ENCODE data around the gene CMTM3. TPM values are rescaled to one million over a fixed set of nuclear protein-coding genes. Genes with fewer than 3 reads are reported as not detected.

Gene CMTM3
- total RNA-seq, 1 donor from 2014 or later: 244 TPM

DNA sequence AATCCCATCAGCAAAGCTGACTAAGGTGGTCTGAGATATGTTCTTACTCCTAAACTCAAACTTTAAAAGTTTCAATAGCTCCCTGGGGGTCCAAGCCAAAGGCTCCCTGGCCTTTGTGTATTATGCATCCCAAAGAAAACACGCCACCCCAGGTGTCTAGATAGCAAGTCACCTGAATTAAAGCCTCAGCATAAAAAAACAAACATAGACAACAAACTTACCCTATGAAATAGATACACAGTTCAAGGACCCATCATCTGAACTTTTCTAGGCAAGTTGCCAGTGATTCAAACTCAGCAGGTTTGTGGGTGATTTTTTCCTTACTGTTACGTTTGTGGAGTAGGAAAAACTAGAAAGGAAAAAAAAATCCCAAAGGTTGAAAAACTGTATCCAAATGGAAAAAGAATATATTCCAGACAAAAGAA, 12.5 kb downstream of the CMTM3 start:
- TF ChIP-seq, protein P1, sequence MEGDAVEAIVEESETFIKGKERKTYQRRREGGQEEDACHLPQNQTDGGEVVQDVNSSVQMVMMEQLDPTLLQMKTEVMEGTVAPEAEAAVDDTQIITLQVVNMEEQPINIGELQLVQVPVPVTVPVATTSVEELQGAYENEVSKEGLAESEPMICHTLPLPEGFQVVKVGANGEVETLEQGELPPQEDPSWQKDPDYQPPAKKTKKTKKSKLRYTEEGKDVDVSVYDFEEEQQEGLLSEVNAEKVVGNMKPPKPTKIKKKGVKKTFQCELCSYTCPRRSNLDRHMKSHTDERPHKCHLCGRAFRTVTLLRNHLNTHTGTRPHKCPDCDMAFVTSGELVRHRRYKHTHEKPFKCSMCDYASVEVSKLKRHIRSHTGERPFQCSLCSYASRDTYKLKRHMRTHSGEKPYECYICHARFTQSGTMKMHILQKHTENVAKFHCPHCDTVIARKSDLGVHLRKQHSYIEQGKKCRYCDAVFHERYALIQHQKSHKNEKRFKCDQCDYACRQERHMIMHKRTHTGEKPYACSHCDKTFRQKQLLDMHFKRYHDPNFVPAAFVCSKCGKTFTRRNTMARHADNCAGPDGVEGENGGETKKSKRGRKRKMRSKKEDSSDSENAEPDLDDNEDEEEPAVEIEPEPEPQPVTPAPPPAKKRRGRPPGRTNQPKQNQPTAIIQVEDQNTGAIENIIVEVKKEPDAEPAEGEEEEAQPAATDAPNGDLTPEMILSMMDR (IDR thresholded peaks at IDR 0.05; ENCODE audit: insufficient read depth, low read length, poor library complexity, severe bottlenecking): no peak
- no peaks in the 10 kb centered on the region for H3K27me3 ChIP-seq (ENCODE audit: control insufficient read depth, insufficient read depth, low read length)
- no peaks in the 10 kb centered on the region for H3K36me3 ChIP-seq (ENCODE audit: control insufficient read depth, insufficient read depth, low read length)
- DNase-seq (ENCODE audit: low read depth): no peak
- no peak overlapping the region for H3K4me3 ChIP-seq (ENCODE audit: low read depth, low read length)

DNA sequence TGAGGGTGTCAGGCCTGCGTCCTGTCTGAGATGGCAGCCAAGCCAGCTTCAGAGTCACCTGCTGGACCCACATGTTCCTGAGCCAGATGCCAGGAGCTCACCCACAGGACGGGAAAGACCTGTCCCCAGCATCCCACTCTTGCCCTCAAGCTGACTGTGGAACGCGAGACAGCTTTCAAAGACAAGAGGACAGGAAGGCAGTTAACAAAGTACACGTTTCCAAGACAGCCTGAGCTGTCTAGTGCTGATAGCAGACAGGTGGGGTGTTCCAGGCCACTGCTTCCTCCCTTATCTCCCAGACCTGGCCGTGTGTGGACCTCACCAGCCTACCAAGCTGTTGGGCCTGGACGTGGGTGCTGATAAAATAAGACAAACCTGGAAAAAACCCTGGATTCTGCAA, 13.2 kb downstream of the CMTM3 start:
- no peaks in the 10 kb centered on the region for H3K27me3 ChIP-seq (ENCODE audit: control insufficient read depth, insufficient read depth, low read length)
- H3K4me3 ChIP-seq (ENCODE audit: low read depth, low read length): no peak overlapping the region
- TF ChIP-seq, protein P1 (IDR thresholded peaks at IDR 0.05; ENCODE audit: insufficient read depth, low read length, poor library complexity, severe bottlenecking): no peak
- no peak for DNase-seq (ENCODE audit: low read depth)
- H3K36me3 ChIP-seq (ENCODE audit: control insufficient read depth, insufficient read depth, low read length): no peaks in the 10 kb centered on the region

DNA sequence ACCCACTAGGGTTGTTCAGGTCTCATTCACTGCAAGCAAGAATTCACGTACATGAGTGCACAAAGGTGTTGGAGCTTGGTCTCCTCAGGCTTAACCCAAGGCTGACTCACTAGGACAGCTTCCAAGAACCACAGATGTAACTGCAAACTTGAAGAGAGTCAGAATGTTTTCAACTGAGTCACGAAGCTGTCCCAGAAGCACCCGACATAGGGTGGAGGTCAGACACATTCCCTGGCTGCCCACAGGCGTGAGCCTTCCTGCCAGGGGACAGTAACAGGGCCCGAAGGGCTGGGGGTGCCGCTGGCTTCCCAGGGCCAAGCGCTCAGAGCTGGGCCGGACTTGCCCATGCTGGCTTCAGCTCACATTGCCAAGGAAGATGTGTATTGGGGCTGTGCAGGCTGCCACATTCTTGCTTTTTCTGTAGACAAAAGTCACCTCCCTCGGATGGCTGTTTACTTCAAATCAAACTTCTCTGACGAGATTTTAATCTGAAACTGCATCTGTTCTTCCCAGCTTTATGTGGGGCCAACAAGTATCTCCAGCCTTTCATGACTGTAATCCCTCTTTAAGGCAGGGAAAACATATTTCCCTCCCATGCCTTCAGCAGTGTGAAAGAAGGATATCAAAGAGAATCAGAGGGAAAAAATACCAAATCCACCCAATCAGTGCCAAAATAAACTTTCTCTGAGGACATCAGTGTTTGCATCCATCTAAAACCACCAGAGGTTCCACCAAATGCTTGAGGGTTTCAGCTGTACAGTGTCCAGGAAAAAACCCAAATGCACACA, 14.3 kb downstream of the CMTM3 start:
- peak; percentile 96 for DNase-seq (ENCODE audit: low read depth)
- H3K27me3 ChIP-seq (ENCODE audit: control insufficient read depth, insufficient read depth, low read length): no peaks in the 10 kb centered on the region
- TF ChIP-seq, protein P1 (IDR thresholded peaks at IDR 0.05; ENCODE audit: insufficient read depth, low read length, poor library complexity, severe bottlenecking): no peak
- H3K4me3 ChIP-seq (ENCODE audit: low read depth, low read length): no peak overlapping the region
- no peaks in the 10 kb centered on the region for H3K36me3 ChIP-seq (ENCODE audit: control insufficient read depth, insufficient read depth, low read length)

DNA sequence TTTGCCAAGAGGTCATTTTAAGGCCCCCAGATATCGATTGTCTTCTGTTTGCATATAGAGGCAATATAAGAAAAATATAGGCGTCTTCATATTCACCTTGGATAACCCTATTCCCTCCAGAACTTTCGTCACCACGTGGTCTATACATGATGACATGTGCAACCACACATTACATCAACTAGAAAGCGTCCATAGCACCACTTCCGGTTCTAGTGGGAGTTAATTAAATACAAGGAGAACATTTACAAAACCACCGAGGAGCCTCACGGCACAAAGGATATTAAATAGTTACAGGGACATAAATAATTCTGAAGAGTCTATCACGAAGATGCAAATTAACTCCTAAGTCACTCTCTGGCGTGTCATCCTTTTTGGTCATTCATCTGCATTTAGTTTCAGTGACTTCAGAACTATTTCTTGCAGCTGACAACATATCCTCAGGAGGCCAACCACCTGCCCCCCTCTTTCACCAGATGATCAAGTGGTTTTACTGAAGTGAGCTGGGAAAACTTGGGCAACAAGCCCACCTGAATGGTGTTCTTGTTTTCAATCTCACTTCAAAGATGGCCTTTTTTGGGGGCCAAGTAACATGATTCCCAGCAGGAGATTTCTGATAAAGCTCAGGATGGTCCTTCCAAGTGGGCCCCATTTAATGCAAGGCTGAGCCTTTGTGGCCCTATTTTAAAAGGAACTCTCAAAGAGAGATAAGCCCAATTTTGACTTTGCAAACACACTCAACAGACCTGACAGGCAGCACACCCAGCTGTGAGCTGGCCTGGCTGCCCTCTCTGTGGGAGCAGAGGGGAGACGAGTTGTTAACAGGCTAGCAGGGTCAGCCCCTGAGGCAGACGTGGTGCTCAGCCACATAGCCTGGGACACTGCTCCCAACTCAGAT, 15.3 kb downstream of the CMTM3 start:
- TF ChIP-seq, protein P1 (IDR thresholded peaks at IDR 0.05; ENCODE audit: insufficient read depth, low read length, poor library complexity, severe bottlenecking): no peak
- peak; percentile 41 for DNase-seq (ENCODE audit: low read depth)
- Histone ChIP-seq H3K27me3 (ENCODE audit: control insufficient read depth, insufficient read depth, low read length) (no peaks in the 10 kb centered on the region), H3K4me3 (ENCODE audit: low read depth, low read length) (no peak overlapping the region), H3K36me3 (ENCODE audit: control insufficient read depth, insufficient read depth, low read length) (no peaks in the 10 kb centered on the region)

DNA sequence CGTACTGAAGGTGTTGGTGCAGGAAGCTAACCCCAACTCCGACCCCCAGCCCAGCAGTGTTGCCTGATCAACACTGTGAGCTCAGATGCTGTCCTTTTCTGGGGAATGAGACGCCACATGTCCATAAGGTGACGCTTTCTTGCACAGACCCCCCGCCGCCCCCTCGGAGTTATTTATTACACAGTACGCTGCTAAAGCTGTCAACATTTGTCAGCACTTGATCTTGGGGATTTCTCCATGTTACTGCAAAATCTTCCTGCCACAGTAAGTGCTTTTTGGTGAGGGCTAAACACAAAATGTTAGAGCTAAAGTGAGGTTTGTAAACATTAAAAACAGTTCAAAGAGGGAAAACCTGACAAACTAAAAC, 15.9 kb downstream of the CMTM3 start:
- Histone ChIP-seq H3K27me3 (ENCODE audit: control insufficient read depth, insufficient read depth, low read length) (no peaks in the 10 kb centered on the region), H3K4me3 (ENCODE audit: low read depth, low read length) (no peak overlapping the region), H3K36me3 (ENCODE audit: control insufficient read depth, insufficient read depth, low read length) (no peaks in the 10 kb centered on the region)
- TF ChIP-seq, protein P1 (IDR thresholded peaks at IDR 0.05; ENCODE audit: insufficient read depth, low read length, poor library complexity, severe bottlenecking): no peak
- DNase-seq (ENCODE audit: low read depth): no peak
